Stimulated activated CD4-positive, alpha-beta T cell treated with anti-CD3 and anti-CD28 coated beads, Interleukin-4, amount 100 ng/mL, for 48 hours (primary cell): Measurements from ENCODE around the gene CARNS1.

ENCODE experiments used
- DNase-seq, 2 donors: peaks; one replicate each; pipeline ENCODE4 v3.0.0-alpha.2; 2020; ENCODE audit warnings: low read depth in 2 of 2

CARNS1 gene

DNA sequence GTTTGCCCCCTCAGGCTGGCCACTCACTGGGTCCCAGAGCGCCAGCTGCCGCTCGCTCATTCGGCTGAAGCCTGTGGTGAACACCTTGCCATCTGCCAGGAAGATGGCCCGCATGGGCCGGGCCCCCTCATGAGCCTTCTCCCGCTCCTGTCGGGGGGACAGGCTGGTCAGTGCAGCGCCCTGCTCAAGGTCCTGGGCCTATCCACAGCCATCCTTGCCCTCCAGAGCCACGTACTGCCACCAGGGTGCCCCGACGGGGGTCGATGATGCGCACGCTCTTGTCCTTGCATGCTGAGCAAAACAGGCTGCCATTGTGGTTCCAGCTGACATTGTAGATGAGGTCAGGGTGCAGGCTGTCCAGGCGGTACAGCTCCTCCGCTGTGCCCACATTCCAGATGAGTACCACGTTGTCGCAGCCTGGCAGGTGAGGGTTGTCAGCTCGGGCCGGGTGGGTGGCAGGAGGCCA is 25.7 kb downstream of the CARNS1 start:
- no peak for DNase-seq

DNA sequence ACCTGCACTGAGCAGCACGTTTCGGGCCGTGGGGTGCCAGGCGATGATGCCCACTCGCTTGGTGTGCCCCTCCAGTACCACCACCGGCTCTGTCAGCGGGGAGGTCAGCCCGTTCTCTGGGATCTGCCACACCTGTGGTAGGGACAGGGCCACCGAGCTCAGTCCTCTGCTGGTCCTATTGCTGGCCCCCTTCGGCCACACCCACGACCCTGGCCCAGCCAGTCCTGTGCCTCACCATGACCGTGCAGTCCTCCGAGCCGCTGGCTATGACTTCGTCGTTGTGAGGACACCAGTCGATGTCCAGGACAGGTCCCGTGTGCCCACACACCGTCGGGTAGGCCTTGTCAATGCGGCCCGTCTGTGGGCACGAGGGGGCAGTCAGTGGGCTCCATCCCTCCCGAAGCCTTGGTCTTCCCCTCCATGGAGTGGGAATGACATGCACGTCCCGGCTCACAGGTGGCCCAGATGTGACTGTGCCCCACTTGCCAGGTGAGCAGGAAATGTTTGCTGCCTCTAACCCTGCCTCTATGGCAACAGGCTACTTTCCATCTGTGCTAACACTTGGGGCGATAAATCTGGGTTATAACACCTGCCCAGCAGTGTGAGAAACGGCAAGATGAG is 26.4 kb downstream of the CARNS1 start:
- no peak for DNase-seq

DNA sequence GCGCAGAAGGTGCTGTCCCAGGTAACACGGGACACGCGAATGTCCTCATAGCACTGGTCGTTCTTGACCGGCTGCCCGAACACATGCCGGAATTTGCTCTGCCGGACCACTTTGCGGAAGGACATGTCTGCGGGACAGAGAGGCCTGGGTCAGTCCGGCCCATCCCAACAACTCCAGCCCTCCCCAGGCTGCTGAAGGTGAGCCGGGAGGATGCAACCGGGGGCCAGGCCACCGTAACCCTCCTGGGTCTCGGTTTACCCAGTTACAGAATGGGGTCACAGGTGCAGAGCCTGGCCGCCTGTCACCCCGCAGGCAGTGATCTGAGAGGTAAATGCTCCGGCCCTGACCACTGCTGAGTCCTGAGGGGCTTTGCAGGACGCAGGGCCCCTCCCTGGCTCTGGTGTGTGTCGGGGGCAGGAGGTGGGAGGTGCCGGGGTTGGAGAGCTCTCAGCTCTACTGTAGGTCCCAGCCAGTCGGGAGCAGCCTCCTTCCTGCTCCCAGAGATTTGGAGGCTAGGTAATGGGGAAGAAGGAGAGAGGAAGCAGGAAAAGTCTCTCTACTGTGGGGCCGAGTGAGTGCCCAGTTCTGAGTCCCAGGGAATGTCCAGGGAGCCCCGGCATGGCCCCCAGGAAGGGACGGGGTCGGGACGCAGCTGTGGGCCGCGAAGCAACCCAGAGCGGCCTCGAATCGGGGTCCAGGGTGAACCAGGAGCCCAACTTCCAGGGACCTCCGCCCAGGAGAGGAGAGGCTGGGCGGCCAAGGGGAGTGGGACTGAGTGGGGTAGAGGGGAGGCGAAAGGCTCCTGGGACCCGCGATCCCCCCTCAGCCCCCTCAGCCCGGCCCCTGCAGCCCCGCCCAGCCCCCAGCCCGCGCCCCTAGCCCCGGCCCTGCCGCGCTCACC is 27.3 kb downstream of the CARNS1 start:
- no peak for DNase-seq

DNA sequence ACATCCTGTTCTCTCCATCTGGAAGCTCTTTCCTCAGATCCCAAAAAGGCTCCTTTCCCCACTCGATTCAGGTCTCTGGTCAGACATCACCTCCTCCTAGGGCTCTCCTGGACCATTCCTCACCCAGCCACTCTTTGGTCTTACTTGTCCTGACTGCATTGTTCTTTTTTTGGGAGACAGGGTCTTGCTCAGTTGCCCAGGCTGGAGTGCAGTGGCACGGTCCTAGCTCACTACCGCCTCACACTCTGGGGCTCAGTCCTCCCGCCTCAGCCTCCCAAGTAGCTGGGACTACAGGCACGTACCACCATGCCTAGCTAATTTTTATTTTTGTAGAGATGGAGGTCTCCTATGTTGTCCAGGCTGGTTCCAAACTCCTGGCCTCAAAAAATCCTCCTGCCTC is 30.0 kb downstream of the CARNS1 start:
- DNase-seq: no peak

DNA sequence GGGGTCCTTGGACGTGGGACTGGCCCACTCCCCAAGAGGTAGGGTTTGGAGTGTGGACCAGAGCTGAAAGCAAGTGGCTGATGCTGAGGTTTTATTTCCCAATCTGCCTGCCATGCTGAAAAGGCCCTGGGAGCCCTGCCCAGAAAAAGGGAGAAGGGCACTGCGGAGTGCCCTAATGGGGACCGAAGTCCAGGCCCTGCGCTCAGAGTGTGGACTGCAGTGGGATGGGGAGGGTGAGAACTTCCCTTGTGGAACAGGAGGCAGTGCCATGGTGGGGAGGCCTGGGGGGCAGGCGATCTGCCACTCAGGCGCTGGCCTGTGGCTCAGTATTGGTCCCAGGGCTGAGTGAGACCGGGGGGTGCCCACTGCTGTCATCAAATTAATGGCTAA is 32.7 kb downstream of the CARNS1 start:
- DNase-seq: no peak

DNA sequence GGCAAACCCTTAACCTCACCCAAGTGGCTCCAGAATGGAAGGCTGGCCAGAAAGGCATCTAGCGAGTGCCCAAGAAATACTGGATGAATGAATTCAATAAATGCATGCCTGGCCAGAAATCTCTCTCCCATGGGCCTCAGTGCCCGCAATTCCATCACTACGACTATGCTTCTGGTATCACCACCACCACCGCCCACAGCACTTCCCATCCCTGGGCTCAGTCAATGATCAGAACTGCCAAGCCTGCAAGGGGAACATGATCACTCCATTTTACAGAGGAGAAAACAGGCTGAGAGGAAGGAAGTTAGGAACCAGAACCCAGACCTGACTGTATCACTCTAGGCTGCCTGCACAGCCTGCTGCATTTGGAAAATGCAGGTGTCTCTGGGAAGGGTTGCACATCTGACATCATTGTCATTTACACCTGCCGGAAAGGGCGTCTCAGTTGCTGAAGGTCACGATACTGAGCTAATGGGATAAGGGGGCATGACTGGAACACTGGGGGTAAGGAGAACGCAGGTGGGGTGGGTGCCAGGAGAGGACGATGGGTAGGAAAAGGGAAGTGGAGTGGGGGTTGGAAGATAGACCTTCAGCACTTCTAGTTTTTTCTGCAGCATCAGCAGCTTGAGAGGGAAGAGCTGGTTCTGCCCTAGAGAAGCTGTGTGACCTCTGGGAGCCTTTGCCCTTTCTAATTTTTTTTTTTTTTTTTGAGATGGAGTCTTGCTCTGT is 33.8 kb downstream of the CARNS1 start:
- DNase-seq: no peak

DNA sequence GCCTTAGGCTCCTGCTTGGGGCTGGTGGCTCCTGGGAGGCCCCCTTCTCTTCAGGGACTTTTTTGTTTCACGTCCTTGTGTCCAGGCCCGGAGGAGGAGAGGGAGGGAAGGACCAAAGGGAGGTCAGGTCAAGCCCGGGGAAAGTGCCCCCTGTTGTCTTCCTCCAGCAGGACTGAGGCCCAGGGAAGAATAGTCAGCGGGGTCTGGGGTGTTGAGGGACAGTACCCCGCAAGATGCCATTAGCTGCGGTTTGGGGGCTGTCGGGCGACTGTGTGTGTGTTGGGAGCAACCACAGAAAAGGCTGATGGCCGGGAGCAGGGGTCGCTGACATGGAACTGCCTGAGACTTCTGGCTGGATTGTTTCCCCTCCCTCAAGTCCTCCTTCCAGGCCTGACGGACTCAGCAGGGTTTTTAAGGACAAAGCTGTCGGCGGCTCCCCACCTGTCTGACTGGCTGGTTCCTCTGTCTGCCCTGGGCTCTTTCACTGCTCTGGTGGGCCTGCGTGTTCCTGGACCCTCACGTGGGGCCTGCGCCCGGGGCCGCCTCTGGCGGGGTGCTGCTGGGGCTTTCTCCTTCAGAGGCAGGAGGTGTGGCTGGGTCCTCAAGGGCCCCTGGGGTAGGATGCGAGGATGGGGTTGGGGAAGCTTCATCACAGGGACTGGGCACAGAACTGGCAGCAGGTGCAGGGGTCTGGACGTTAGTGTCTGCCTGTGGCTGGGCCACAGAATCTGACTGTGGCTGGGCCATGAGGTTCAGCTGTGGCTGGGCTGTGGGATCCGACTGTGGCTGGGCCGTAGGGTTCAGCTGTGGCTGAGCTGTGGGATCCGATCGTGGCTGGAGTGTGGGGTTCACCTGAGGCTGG is 35.5 kb downstream of the CARNS1 start:
- no peak for DNase-seq

DNA sequence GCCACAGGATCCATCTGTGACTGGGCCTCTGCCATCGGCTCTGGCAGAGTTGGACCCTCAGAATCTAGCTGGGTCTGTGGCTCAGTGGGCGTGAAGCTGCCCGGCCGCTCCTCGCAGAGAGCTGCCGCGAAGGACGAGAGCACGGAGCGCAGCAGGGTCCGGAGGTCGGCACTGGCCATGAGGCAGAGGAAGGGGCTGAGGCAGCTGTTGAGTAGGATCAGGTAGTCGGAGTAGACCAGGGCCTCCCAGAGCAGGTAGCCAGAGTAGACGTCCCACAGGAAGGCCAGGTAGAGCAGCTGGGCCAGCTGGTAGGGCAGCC is 36.1 kb downstream of the CARNS1 start:
- DNase-seq: no peak

DNA sequence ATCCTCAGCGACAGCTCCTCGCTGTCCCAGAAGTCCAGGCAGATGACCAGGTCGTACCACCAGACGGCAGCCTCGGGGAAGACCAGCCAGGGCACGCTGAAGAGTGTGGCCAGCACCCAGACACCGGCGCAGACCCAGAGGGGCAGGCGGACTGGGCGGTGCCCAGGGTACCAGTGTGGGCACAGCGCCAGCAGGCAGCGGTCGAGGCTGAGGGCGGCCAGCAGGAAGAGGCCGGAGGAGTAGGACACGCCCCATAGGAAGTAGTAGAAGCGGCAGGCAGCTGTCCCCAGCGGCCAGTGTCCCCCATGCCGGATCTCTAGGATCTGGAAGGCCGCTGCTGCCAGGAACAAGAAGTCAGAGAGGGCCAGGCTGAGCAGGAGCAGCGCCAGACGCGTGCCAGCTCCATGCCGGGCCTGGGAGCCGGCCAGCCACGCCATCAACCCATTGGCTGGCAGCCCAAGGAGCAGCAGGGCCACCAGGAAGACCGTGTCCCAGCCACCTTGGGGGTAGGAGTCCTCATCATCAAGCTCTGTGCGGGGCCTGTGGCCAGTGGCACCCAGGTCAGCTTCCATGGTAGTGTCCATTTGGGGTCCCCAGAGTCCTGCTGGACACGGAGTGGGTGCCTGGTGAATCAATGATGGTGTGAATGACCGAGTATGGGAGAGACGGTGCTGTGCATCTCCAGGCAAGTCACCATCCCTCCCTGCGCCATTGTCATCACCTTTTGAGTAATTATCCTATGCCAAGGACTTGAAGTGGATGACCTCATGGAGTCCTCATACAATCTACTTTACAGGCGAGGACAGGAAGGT is 36.9 kb downstream of the CARNS1 start, which contains the start of gene GPR152:
GPR152 (minus strand) TSS at position 589 of the 812 bp plus-strand sequence; CDS start at position 584, 5 bp downstream.
- no peak for DNase-seq

DNA sequence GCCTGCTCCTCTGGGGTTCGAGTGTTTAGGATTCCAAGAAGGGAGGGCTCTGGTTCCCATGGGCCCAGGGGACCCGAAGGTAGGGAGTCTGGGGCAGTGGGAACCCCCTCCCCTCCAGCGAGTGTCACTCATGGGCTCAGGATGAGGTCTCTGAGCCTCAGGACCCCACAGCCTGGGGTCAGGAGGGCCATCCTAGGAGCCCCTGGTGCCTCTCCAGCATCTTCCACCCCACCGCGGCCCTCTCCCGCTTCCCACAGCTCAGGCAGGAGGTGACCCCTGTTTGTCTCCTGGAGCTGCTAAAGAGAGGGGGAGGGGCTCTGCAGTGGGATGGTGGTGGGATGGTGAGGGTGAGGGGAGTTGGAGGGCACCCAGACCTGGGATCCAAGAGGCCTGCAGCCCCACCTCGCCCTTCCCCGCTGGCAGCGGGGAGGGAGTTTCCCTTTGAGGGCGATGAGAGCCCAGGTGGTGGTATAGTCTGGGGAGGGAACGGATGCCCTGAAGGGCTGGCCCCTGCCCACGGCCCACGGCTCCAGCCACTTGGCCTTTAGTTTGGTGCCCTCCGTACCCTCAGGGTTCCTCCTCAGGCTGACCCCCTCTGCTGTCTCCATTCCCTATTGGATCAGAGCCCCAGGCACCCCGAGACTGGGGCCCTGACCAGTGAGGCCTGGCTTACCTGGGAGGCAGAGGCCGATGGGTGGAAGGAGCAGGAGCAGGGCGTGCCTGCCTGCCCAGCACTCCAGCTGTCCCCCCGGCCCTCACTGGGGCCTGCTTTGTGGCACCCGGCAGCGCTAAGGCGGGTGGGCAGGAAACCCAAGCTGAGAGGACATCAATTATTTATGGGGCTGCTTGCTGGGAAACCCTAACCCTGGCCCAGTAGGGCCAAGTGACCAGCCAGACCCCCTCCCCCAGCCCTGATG is 38.6 kb downstream of the CARNS1 start:
- no peak for DNase-seq

DNA sequence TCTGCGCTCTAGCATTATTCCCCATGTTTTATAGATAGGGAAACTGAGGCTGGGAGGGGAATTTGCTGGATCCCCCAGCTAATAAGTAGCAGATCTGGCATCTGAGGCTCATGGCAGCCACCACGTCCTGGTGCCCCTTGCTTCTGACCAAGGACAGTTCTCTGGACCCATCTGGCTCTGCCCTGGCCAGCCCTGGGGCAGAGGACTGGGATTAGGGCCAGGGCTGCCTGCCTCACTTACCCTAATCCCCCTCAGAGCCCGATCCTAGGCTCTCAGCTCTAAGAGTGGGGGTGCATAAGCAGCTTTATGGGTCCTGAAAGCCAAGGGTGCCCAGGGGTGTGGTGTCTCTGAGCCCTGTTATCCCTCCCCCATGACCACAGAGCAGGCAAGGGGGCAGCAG is 39.6 kb downstream of the CARNS1 start, which contains the start of gene CABP4:
CABP4 (plus strand) TSS at position 301 of the 400 bp plus-strand sequence; CDS start at position 371, 70 bp downstream.
- DNase-seq: no peak

DNA sequence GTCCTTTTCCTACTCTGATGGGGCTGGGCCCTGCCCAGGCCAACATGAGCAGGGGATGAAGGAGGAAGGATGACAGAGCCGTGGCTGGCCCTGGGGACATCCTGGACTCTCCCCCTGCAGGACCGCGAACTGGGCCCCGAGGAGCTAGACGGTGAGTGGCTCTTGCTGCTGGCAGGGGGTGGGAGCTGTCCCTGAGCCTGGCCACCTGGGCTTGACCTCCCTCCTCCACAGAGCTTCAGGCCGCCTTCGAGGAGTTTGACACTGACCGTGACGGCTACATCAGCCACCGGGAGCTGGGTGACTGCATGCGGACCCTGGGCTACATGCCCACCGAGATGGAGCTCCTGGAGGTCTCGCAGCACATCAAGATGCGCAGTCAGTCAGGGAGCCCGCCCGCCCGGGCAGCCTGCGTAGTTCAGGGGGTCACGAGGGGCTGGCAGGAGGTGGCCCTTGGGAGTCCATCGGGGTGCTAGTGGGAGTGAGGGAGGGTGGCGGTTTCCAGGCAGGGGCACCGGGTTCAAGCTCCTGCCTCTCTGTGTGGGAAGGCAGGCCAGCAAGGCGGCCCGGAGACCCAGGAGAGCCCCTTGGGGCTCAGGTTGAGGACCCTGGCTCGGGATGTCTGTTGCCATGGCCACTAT is 40.7 kb downstream of the CARNS1 start:
- DNase-seq: no peak

DNA sequence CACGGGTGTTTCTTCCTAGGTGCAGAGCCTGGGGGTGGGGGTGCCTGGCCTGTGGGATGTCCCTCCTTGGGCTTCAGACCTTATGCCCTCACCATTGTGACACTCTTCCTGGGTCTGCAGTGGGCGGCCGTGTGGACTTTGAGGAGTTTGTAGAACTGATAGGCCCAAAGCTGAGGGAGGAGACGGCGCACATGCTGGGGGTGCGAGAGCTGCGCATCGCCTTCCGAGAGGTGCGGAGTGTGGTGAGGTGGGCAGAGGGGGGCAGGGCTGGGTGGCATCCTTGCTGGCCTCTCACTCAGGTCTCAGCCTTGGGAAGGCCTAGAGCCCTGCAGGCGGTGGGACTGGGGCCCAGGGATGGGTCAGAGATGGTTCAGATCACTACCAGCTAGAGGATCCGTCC is 42.0 kb downstream of the CARNS1 start:
- no peak for DNase-seq

DNA sequence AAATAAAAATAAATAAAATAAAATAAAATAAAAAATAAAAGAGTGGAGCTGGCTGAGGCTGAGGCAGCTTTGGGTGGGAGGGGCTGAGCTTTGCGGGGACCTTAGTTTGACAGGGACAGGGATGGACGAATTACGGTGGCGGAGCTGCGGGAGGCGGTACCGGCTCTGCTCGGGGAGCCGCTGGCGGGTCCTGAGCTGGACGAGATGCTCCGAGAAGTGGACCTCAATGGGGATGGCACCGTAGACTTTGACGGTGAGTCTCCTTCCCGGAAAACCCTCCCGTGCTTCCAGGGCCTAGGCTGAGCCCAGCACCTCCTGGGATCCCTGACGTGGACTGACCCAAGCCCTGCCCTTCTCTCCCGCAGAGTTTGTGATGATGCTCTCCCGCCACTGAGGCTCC is 42.8 kb downstream of the CARNS1 start:
- DNase-seq: no peak

DNA sequence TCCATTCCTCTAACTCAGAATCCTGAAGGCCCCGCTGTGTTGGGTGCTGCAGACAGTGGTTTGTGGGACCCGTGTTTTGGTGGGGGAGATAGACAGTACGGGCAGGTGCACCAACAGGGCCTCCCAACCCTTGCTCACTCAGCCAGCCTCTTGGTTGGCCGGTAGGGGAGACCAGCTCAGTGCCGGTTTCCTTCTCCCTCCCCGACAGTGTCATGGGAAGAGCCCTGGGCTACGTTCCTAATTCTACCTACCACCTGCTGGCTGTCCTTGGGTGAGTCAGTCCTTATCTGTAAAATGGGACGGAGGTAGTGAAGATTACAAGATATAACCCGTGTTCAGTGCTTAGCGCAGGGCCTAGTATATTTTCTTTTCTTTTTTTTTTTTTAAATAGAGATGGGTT is 47.7 kb downstream of the CARNS1 start:
- DNase-seq: no peak

DNA sequence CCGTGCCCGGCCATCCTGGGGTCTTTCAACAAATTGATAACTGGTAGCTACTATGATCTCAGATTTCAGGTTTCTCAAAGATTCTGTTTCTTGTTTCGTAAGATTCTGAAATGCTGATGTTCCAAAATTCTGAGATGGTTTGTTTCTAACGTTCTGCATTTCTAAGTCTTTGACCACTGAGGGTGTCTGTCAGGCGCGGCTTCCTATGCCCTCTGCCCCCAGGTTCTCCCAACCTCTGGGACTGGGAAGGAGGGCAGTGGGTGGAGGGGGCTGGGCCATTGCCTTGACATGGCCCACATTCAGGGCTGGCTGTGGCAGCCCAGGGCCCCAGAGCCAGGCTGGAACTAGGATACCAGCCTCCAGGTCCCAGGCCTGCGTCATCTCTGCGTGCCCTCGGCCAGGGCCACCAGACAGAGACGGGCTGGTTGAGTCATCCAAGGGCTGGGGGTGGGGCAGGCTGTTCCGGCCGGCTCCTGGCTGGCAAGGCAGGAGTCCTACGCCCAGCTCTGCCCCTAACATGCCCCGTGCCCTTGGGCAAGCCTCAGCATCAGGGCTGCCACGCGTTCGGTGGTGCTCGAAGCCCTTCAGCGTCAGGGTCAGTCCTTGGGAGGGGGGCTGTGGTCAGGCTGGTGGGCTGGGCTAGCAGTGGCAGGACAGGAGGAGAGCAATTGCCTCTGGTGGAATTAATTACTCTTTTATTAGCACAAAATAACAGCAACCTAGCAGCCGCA is 48.4 kb downstream of the CARNS1 start:
- DNase-seq: no peak

DNA sequence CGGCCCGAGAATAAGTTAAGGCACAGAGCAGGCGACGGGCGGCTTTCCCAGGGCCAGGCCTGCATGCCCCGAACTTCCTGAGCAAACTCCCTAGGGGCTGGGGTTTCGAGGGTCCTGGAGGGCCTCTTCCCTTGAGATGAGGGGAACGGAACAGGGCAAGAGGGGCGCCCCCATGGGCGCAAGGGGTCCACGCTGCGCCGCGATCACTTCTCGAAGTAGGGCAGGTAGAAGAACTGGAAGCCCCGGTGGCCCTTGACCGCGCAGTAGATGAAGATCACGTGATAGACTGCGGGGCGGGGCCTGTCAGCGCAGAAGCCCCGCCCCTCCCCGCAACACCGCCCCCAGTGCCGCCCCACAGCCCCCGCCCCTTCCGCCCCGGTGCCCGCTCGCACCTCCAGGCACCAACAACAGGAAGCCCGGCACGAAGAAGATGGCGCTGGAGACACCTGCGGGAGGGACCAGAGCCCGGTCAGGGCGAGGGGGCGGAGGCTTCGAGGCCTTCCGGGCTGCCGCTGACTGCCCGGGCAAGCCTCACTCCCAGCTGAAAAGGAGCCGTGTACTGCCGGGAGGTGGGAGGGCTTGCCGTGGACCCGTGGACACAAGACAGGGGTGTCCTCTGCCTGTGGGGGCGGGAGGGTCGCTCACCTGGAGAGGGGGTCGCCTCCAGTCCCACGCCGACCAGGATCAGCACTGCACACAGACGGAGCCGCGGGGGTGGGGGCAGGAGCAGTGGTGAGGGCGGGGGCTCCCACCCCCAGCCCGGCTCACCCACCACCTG is 49.1 kb downstream of the CARNS1 start:
- DNase-seq: peak; percentile 88 to 92

DNA sequence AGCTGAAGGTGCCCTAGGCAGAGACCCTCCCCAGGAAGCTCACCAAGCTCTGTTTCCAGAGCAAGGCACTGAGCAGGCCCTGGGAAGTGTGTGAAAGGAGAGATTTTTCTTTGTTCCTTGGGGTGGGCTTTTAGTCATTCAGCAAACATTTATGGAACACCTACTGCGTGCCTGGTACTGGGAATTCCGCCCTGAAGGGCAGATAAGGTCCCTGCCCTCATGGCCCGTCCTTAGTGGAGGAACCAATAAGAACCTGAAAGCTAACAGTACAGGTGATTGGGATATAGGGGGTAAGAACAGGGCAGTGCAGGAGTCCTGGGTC is 49.7 kb downstream of the CARNS1 start:
- no peak for DNase-seq
